ENCODE results near the gene HIVEP3. TPM values are rescaled to one million over a fixed set of nuclear protein-coding genes. Genes with fewer than 3 reads are reported as not detected.

Gene HIVEP3
- total and polyA plus RNA-seq, 2 of the 13 experiments (the other 11 are each of a cell fraction or from before 2014, with no cell fraction given): 0.05 TPM; not detected in 1

GRCh38 chr1:41641475-41641814 lies 277.3 kb downstream of the HIVEP3 start (continued):
- TF ChIP-seq SOX13 (IDR thresholded peaks at IDR 0.05): no peak
- no peak for TF ChIP-seq SOX13 (CRISPR knock-in tag; conservative IDR thresholded peaks at IDR 0.05 in 1 of 2, IDR thresholded peaks at IDR 0.05 in 1 of 2)
- no peak for TF ChIP-seq NFE2 (CRISPR knock-in tag; IDR thresholded peaks at IDR 0.05)
- TF ChIP-seq AFF4 (CRISPR knock-in tag; IDR thresholded peaks at IDR 0.05): no peak
- no peak for TF ChIP-seq NAIF1 (CRISPR knock-in tag; IDR thresholded peaks at IDR 0.05; ENCODE audit: borderline replicate concordance)
- no peak for TF ChIP-seq FOXA1 (IDR thresholded peaks at IDR 0.05)
- no peak for TF ChIP-seq FOXA1 (CRISPR knock-in tag; IDR thresholded peaks at IDR 0.05)
- no peak for TF ChIP-seq SNAI1 (CRISPR knock-in tag; IDR thresholded peaks at IDR 0.05; ENCODE audit: borderline replicate concordance)
- TF ChIP-seq EZH2 (conservative IDR thresholded peaks at IDR 0.05; ENCODE audit: low read depth, low read length): no peak
- no peak for TF ChIP-seq ZBTB25 (CRISPR knock-in tag; IDR thresholded peaks at IDR 0.05)
- TF ChIP-seq PAF1 (CRISPR knock-in tag; IDR thresholded peaks at IDR 0.05): no peak
- no peak for TF ChIP-seq NFE2L2 (IDR thresholded peaks at IDR 0.05; ENCODE audit: low read length)
- no peak for TF ChIP-seq ZBTB26 (CRISPR knock-in tag; IDR thresholded peaks at IDR 0.05; ENCODE audit: borderline replicate concordance)
- TF ChIP-seq HOMEZ (CRISPR knock-in tag; IDR thresholded peaks at IDR 0.05; ENCODE audit: low read depth): no peak
- TF ChIP-seq ZBTB38 (CRISPR knock-in tag; IDR thresholded peaks at IDR 0.05): no peak
- TF ChIP-seq ADNP (CRISPR knock-in tag; IDR thresholded peaks at IDR 0.05): no peak

Data from HepG2 (cell line).